Stimulated activated CD8-positive, alpha-beta memory T cell treated with anti-CD3 and anti-CD28 coated beads, Interleukin-12 subunit alpha, Interleukin-12 subunit beta, amount 100 ng/mL, for 1 hour (primary cell): ENCODE measurements around the gene IMPDH1.

ENCODE experiments used
- DNase-seq: peaks from one replicate; pipeline ENCODE4 v3.0.0-alpha.2; 2020; ENCODE audit warnings: low read depth

The IMPDH1 gene

GRCh38 chr7:128359939-128360338 is 49.8 kb downstream of the IMPDH1 start:
- no peak for DNase-seq

GRCh38 chr7:128359336-128359735 is 50.4 kb downstream of the IMPDH1 start:
- DNase-seq = no peak

GRCh38 chr7:128358233-128358632 is 51.5 kb downstream of the IMPDH1 start:
- DNase-seq = no peak

- no peak for DNase-seq
Observed at GRCh38 chr7:128357217-128357613, 52.6 kb downstream of the IMPDH1 start.

DNA sequence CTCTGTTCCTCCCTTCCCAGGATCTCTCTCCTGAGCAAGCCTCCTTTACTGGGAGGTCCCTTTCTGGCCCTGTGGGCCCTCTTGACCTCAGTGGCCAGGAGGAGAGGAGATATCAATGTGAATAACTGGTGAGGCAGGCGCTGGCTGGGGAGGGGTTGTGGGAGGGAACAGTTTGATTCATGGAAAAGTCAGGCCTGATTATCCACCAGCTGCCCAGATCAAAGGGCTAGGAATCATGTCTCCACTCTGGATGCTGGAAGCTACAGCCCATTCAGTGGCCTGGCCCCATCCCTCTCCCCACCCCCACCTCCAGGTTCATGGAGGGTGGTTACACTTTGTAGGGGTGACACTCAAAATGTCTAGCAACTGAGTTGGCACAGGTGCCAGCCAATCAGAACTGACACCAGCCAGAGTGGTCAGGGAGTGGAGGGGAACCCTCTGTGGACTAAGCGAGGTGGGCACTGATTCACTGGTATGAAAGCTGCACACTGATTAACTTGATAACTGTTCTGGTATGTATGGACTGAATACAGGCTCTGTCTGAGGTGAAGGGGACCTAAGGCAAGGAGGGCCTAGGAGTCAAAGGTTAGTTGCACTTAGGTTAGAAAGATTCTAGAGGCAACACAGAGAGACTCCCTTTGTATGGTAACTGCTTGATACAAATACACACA is 53.1 kb downstream of the IMPDH1 start:
- no peak for DNase-seq

GRCh38 chr7:128353610-128354009 is 56.2 kb downstream of the IMPDH1 start:
- no peak for DNase-seq

GRCh38 chr7:128353189-128353588 is 56.6 kb downstream of the IMPDH1 start:
- DNase-seq = no peak

DNA sequence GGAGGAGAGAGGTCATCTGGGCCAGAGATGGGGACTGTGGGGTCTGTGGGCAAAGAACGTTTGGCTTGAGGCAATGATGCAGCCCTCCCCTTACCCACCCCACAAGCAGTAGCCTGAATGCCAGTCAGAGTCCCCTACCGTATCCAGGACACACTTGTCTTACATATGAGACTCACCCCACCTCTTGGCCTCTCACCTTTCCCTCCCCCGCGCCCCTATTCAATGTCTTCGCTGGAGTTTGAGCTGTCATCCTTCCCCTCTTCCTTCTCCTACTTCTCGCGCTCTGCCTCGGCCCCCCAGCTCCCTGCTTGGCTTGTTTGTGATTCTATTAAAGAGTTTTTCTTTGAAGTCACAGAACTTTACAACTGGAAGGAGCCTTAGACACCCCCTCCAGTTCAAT is 57.1 kb downstream of the IMPDH1 start:
- no peak for DNase-seq

- DNase-seq = no peak
Observed at GRCh38 chr7:128352153-128352537, 57.6 kb downstream of the IMPDH1 start.

DNA sequence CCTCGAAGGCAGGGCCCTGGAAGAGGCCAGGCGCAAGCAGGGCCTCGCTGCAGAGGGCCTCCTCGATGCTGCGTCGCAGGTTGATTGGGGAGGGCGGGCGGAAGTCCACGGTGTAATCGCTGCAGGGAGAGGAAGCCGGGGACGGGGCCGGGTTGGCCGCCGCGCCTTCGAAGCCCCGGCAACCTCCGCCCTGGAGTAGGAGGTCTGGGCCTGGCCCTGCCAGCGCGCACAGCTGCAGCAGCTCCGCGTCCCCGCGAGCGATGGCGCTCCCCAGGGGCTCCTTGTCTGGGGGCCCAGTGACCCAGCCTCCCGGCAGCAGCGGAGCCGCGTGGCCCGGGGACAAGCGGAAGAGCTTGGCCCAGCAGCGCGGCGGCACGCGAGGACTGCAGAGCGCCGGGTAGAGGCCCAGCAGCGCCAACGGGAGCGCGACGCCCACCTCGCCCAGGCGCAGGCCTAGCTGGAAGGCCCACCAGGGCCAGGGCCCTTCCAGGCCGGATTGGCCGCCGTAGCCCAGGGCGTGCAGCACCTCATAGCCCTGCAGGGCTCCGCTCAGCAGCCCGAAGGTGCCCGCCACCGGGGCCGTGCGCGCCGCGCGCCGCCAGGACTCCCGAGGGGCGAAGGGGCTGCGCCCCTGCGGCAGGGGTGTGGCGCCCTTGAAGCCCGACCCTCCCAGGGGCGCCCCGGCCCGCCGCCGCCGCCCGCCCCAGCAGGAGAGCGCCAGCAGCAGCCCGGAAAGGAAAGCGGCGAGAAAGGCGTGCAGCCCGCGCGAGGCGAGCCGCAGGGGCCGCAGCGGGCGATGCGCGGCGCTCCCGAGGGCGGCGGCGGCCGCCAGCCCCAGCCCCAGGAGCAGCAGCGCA is 58.3 kb downstream of the IMPDH1 start:
- no peak for DNase-seq

- no peak for DNase-seq
Observed at GRCh38 chr7:128350708-128351295, 59.0 kb downstream of the IMPDH1 start.

DNA sequence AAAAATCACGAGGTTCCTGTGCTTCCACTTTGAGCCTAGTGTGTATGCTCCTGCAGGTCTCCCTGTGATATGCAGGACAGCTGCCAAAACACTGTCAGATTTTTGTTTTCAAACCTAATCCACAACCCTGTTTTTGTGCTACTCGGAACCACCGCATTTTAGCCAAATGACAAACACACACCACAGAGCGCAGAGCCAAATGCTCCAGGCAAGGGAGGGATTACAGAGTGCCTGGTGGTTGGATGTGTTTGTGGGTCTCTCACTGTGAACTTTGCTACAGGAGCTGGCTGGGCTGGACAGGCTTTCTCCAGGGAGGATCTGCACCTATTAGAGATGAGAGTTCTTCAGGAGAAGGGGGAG is 60.3 kb downstream of the IMPDH1 start:
- no peak for DNase-seq

DNA sequence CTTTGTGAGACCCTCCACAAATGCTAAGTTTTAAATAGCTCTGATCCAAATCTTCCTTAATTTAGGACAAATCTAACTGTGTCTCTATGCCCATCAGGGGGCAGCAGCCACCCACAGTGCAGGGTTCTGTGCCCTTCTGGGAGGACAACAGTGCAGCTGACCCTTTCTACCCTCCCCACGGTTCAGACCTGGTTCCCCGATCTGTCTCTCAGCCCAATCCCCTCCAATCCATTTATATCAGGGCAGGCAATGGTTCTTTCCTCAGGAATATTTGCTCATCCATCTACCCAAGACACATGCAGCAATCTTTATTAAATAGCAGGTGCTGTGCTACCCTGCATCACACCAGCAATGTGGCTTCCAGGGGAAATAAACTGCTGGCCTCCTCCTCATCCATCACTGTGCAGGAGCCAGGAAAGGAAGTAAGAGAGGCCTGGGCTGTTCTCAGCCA is 62.1 kb downstream of the IMPDH1 start:
- no peak for DNase-seq

DNA sequence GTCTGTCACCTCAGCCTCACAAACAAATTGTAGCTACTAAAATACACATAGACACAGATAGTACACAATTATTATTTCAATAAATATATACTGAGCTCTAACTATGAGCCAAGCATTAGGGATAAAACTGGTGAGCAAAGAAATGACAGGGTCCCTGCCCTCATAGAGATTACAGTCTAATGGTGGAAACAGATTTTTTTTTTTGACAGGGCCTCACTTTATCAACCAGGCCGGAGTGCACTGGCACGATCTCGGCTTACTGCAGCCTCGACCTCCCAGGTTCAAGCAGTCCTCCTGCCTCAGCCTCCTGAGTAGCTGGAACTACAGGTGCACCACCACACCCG is 65.4 kb downstream of the IMPDH1 start:
- no peak for DNase-seq

DNA sequence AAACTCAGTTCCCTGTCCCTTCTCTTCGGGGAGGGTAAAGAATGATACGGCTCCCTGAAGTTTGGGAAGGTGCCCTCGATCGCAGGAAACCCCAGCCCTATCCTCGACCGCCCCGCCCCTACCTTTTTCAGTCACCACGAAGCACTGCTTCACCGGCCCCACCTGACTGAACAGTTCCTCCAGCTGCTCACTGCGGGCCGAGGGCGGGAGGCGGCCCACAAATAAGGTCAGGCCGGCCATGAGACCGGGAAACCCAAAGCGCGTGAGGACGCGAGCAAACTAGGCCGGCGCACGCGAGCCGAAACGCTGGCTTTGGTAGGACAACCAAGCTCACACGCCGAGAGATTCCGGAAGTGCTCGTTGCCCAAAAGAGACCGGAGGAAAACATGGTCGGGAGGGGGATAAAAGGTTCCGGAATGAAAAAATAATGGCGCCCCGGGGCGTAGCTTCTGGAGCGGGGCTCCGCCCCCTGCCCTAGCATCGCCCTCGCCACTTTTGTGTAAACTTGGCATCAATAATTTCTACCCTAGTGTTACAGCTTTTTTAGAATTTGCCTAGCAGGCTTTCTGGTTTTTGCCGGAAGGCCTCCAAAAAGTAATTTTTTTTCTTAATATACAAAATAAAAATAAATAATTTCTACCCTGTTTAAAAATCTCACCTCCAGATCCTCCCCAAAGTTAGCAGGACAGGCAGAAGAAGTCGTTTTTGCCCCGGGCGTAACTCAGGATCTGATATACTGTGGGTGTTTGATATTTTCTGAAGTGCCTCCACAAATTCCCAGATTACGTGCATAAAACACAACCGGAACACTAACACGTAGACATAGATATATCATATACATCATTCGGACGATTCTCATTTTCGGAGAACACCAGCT is 66.0 kb downstream of the IMPDH1 start, which contains the start of gene RBM28:
Gene RBM28, minus strand, starts transcription at position 355 of the 877 bp plus-strand sequence. Its CDS starts 115 bp downstream, at position 240.
- DNase-seq = peak; percentile 71
